Erythroblast (primary cell): ENCODE results near the gene ABCC12.

Experiments used
- GATA1 ChIP-seq: IDR thresholded peaks from 2 replicates; pipeline ENCODE4 v1.6.1; 2011; ENCODE audit warnings: low read depth, mild to moderate bottlenecking, control low read depth, low read length, moderate library complexity
- POLR2A ChIP-seq: IDR thresholded peaks from 2 replicates; pipeline ENCODE4 v1.6.1; 2011; ENCODE audit warnings: mild to moderate bottlenecking, low read length

GRCh38 chr16:48115299-48115698 is 40.5 kb downstream of the ABCC12 start:
- TF ChIP-seq POLR2A (no peak), GATA1 (no peak)
